GM10847 (cell line): Measurements from ENCODE around the gene TRIP10.

Source experiments
- POLR2A ChIP-seq: IDR thresholded peaks from 2 replicates; pipeline ENCODE4 v1.6.1; 2011; ENCODE audit not compliant: insufficient read length; ENCODE audit errors: extremely low read depth

Gene TRIP10

GRCh38 chr19:6718741-6719539, 20.5 kb upstream of the TRIP10 start:
- TF ChIP-seq POLR2A: no peak

GRCh38 chr19:6719540-6719861, 20.0 kb upstream of the TRIP10 start:
- no peak for TF ChIP-seq POLR2A

GRCh38 chr19:6719992-6720368, 19.5 kb upstream of the TRIP10 start:
- no peak for TF ChIP-seq POLR2A

GRCh38 chr19:6720369-6721137, 18.9 kb upstream of the TRIP10 start, which contains the start of gene C3:
Gene C3 (minus strand): TSS chr19:6720650. CDS start chr19:6720589, 61 bp downstream.
- TF ChIP-seq POLR2A: no peak

GRCh38 chr19:6721138-6721474, 18.4 kb upstream of the TRIP10 start:
- no peak for TF ChIP-seq POLR2A

- no peak for TF ChIP-seq POLR2A
These were observed 17.7 kb upstream of the TRIP10 start for GRCh38 chr19:6721773-6722172.

- TF ChIP-seq POLR2A: no peak
These were observed 16.3 kb upstream of the TRIP10 start for GRCh38 chr19:6723108-6723618.

- no peak for TF ChIP-seq POLR2A
These were observed 15.7 kb upstream of the TRIP10 start for GRCh38 chr19:6723738-6724137.

GRCh38 chr19:6724631-6725492, 14.6 kb upstream of the TRIP10 start:
- TF ChIP-seq POLR2A: no peak

GRCh38 chr19:6725513-6726231, 13.8 kb upstream of the TRIP10 start:
- no peak for TF ChIP-seq POLR2A

GRCh38 chr19:6728346-6728745, 11.1 kb upstream of the TRIP10 start:
- TF ChIP-seq POLR2A: no peak

GRCh38 chr19:6729573-6730152, 9.8 kb upstream of the TRIP10 start:
- TF ChIP-seq POLR2A: no peak

- no peak for TF ChIP-seq POLR2A
These were observed 9.2 kb upstream of the TRIP10 start for GRCh38 chr19:6730153-6730804.
